Small intestine (tissue), 7 donors: ENCODE data around the gene KAT2A. TPM values are rescaled to one million over a fixed set of nuclear protein-coding genes. Genes with fewer than 3 reads are reported as not detected.
"Not testable (repeated sequence)": the region's sequence is repeated elsewhere in the genome, so short reads cannot be mapped to it uniquely, and the experiment has no call there.

ENCODE experiments used
- DNase-seq, 2 donors: peaks; one replicate each; pipeline versions ENCODE4 v3.0.0 to v3.0.0-alpha.2; 2013
- FAIRE-seq: peaks from 2 replicates; lab custom pipeline; 2012; peaks lifted over from hg19 to GRCh38; lab: Jason Lieb, UNC
- H3K27ac ChIP-seq, 3 donors: one replicate each; pipeline ENCODE4 v1.5.1; 2013; ENCODE audit warnings: low read length in 2 of 3, mild to moderate bottlenecking in 2 of 3, control low read depth in 1 of 3, inconsistent platforms in 1 of 3, low read depth in 1 of 3, moderate library complexity in 1 of 3
- H3K27me3 ChIP-seq, 3 donors: one replicate each; pipeline ENCODE4 v1.6.1; 2013; ENCODE audit warnings: low read length in 3 of 3, inconsistent platforms in 1 of 3; ENCODE audit not compliant: control insufficient read depth in 3 of 3, insufficient read depth in 3 of 3
- H3K36me3 ChIP-seq, 3 donors: one replicate each; pipeline ENCODE4 v1.6.1; 2013; ENCODE audit warnings: low read length in 3 of 3, inconsistent platforms in 1 of 3, low read depth in 1 of 3, mild to moderate bottlenecking in 1 of 3, moderate library complexity in 1 of 3; ENCODE audit not compliant: control insufficient read depth in 3 of 3, insufficient read depth in 2 of 3
- H3K4me1 ChIP-seq, 3 donors: one replicate each; pipeline ENCODE4 v1.6.1; 2013; ENCODE audit warnings: low read length in 2 of 3, inconsistent platforms in 1 of 3, low read depth in 1 of 3, mild to moderate bottlenecking in 1 of 3, moderate library complexity in 1 of 3; ENCODE audit not compliant: control insufficient read depth in 3 of 3, insufficient read depth in 2 of 3
- H3K4me3 ChIP-seq, 3 donors: one replicate each; pipeline ENCODE4 v1.5.1; 2013; ENCODE audit warnings: low read length in 3 of 3, control low read depth in 1 of 3, inconsistent platforms in 1 of 3, low read depth in 1 of 3, mild to moderate bottlenecking in 1 of 3, moderate library complexity in 1 of 3
- H3K9me3 ChIP-seq, 2 donors: one replicate each; pipeline ENCODE4 v1.6.1; 2013; ENCODE audit warnings: low read depth in 1 of 2, low read length in 1 of 2; ENCODE audit not compliant: control insufficient read depth in 2 of 2, insufficient read depth in 1 of 2
- WGBS, 3 donors: extraction: QIAGEN DNeasy Blood & Tissue Kit; methylation state at CpG; one replicate each; pipeline ENCODE4 v1.1.7; 2013; 5-methylcytosine and 5-hydroxymethylcytosine counted together
- polyA plus RNA-seq, 4 donors: library from polyadenylated mRNA; stranded (reverse) in 3 of 4; unstranded in 1 of 4; fragments of 200-250 nt in 3 of 4; fragments of 120-200 nt in 1 of 4; gene quantifications; one replicate each; pipeline versions ENCODE4 v1.2.1 to v1.2.3, GENCODE V29; 2013
- donor health status: healthy with polysubstance abuse.
- donor health status: control.
- donor health status: control.
- donor health status: Bipolar disorder and iron deficiency.
- donor health status: healthy.

Gene KAT2A
- polyA plus RNA-seq, 4 donors, result 8.6 to 40.1 (median 26.2) TPM

- not testable (repeated sequence) for DNase-seq, H3K27ac ChIP-seq, H3K27me3 ChIP-seq, FAIRE-seq, H3K9me3 ChIP-seq, H3K4me3 ChIP-seq
- peaks cover 9 to 71% (median 15%) of the 10 kb centered on the region in 3 donors for H3K36me3 ChIP-seq
- 97 to 99% (median 98%) methylated on average over 7 of the region's 7 CpGs for WGBS, 3 donors
- peaks cover 0 to 19% (median 2%) of the 10 kb centered on the region in 3 donors for H3K4me1 ChIP-seq
Observed at GRCh38 chr17:42140690-42141089, 19.5 kb upstream of the KAT2A start.

- no peaks in the 10 kb centered on the region for H3K9me3 ChIP-seq
- peak overlapping the region in 1 of 3 donors; percentile 43 for H3K27ac ChIP-seq
- H3K4me3 ChIP-seq, result no peak overlapping the region
- H3K4me1 ChIP-seq, result peaks cover 2 to 36% (median 9%) of the 10 kb centered on the region in 3 donors
- no peaks in the 10 kb centered on the region for H3K27me3 ChIP-seq
- WGBS, 3 donors, result 68 to 78% (median 70%) methylated on average over 7 of the region's 7 CpGs
- peaks cover 9 to 69% (median 11%) of the 10 kb centered on the region in 3 donors for H3K36me3 ChIP-seq
- DNase-seq (no peak), FAIRE-seq (no peak)
Observed at GRCh38 chr17:42138749-42139492, 17.8 kb upstream of the KAT2A start.

GRCh38 chr17:42136654-42137051 is 15.5 kb upstream of the KAT2A start:
- Histone ChIP-seq H3K36me3 (peaks cover 2 to 68% (median 5%) of the 10 kb centered on the region in 3 donors), H3K9me3 (no peaks in the 10 kb centered on the region), H3K4me1 (peaks cover 9 to 57% (median 10%) of the 10 kb centered on the region in 3 donors), H3K27ac (peak overlapping the region; percentile 75 to 96 (median 84)), H3K4me3 (peak overlapping the region in 1 of 3 donors; percentile 33), H3K27me3 (no peaks in the 10 kb centered on the region)
- DNase-seq, result no peak
- no peak for FAIRE-seq
- 57 to 66% (median 62%) methylated on average over 3 of the region's 3 CpGs for WGBS, 3 donors

GRCh38 chr17:42135664-42136653 is 14.8 kb upstream of the KAT2A start:
- FAIRE-seq (peak; percentile 19), DNase-seq (peak; percentile 91 to 98)
- peak overlapping the region; percentile 75 to 96 (median 84) for H3K27ac ChIP-seq
- H3K36me3 ChIP-seq, result peaks cover under 1 to 63% (median 2%) of the 10 kb centered on the region in 3 donors
- H3K27me3 ChIP-seq, result no peaks in the 10 kb centered on the region
- peaks cover 9 to 60% (median 10%) of the 10 kb centered on the region in 3 donors for H3K4me1 ChIP-seq
- WGBS, 3 donors, result 10 to 38% (median 17%) methylated on average over 15 of the region's 15 CpGs
- no peaks in the 10 kb centered on the region for H3K9me3 ChIP-seq
- peak overlapping the region in 2 of 3 donors; percentile 3 to 33 for H3K4me3 ChIP-seq

- Histone ChIP-seq H3K4me3 (no peak overlapping the region), H3K27ac (peak overlapping the region; percentile 75 to 96 (median 84)), H3K4me1 (peaks cover 9 to 60% (median 10%) of the 10 kb centered on the region in 3 donors), H3K9me3 (no peaks in the 10 kb centered on the region), H3K27me3 (no peaks in the 10 kb centered on the region), H3K36me3 (peaks cover 0 to 64% (median 4%) of the 10 kb centered on the region in 3 donors)
- FAIRE-seq, result no peak
- WGBS, 3 donors, result 59 to 72% (median 69%) methylated on average over 6 of the region's 6 CpGs
- no peak for DNase-seq
Observed at GRCh38 chr17:42135151-42135550, 14.0 kb upstream of the KAT2A start.

GRCh38 chr17:42133461-42134041 is 12.4 kb upstream of the KAT2A start:
- FAIRE-seq, result no peak

GRCh38 chr17:42132941-42133340 is 11.8 kb upstream of the KAT2A start:
- peaks cover 6 to 66% (median 14%) of the 10 kb centered on the region in 3 donors for H3K36me3 ChIP-seq
- H3K4me1 ChIP-seq, result peaks cover 9 to 54% (median 10%) of the 10 kb centered on the region in 3 donors
- H3K9me3 ChIP-seq, result no peaks in the 10 kb centered on the region
- no peak overlapping the region for H3K4me3 ChIP-seq
- peak overlapping the region; percentile 46 to 49 (median 48) for H3K27ac ChIP-seq
- no peak for FAIRE-seq
- H3K27me3 ChIP-seq, result no peaks in the 10 kb centered on the region
- DNase-seq, result peak; percentile 61 to 66
- 18 to 28% (median 20%) methylated on average over 3 of the region's 3 CpGs for WGBS, 3 donors

More at GRCh38 chr17:42133461-42134041, 12.4 kb upstream of the KAT2A start:
- 7 to 31% (median 19%) methylated on average over 4 of the region's 4 CpGs for WGBS, 3 donors
- peak in 1 of 2 donors; percentile 48 for DNase-seq
- Histone ChIP-seq H3K4me3 (no peak overlapping the region), H3K4me1 (peaks cover 9 to 54% (median 10%) of the 10 kb centered on the region in 3 donors), H3K9me3 (no peaks in the 10 kb centered on the region), H3K27me3 (no peaks in the 10 kb centered on the region), H3K36me3 (peaks cover 4 to 66% (median 12%) of the 10 kb centered on the region in 3 donors), H3K27ac (peak overlapping the region; percentile 46 to 60 (median 48))
